NCI-H446 treated with DMSO at 0.1 percent for 48 hours (cell line): ENCODE results near the gene PTPRM.
"Not testable (repeated sequence)": the region's sequence is repeated elsewhere in the genome, so short reads cannot be mapped to it uniquely, and the experiment has no call there.

Source experiments
- DNase-seq: peaks from one replicate; lab custom pipeline; 2025; lab: John Stamatoyannopoulos, UW

Gene PTPRM

DNA sequence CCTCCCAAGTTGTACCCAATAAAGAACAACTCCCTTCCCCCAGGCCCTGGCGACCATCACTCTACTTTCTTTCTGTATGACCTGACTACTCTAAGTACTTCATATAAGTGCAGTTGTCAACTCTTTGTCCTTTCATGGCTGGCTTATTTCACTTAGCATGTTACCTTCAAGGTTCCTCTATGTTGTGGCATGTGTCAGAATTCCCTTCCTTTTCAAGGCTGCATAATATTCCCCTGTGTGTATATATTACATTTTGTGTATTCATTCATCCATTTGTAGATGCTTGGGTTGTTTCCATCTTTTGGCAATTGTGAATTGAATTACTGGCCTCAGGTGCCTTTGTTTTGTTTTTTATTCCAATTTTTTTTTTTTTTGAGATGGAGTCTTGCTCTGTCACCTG is 860.2 kb downstream of the PTPRM start:
- DNase-seq = no peak

DNA sequence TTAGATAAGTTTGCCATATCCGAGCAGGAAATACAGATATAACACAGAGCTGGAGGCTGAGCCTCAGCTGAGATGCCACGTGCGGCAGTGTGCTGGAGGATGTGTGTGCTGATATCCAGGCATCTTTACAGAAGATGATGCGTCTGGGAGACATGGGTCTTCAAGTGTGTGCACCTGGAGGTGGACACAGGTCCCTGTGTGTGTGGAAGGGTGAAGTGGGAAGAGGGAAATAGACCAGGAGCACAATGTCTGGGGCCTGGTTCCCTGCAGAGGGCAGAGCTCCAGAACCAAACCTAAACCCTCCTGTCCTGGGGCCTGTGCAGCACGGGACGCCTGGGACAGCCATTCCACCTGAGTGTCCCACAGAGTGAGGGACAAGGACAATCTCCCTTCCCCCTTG is 861.8 kb downstream of the PTPRM start:
- DNase-seq = no peak

DNA sequence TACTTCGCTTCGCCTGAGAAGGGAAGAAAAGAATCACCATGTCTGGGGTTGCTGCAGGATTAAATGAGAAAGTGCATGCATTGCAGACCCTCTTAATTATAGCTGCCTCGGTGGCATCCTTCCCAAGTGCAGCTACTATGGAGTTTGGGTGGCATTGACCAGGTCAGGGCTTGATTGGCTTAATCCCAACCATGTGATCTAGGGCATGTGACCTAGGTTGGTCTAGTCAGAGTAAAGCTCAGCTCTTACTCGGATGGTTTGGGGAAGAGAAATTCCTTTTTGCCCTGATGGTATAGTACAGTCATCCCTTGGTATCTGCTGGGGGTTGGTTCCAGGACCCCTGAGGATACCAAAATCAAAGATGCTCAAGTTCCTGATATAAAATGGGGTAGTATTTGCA is 863.9 kb downstream of the PTPRM start:
- DNase-seq = no peak

DNA sequence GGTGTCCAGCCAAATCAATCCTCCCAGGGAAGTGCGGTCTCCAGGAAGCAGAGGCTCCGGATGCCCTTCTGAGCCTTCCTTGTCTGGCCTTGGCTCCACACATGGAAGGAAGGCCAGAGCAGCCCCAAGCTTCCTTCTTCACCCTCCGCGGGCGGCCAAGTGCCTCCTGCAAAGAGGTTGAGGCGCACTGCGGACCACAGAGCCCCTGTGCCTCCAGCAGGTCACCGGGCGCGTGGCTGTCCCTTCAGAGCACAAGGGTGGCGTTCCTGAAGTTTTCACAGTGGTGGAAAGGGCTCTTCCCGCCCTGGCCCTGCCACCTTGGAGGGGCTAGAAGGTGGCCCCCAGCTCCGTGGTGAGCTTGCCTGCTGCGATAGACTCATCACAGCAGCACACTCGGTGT is 866.2 kb downstream of the PTPRM start:
- DNase-seq = no peak

DNA sequence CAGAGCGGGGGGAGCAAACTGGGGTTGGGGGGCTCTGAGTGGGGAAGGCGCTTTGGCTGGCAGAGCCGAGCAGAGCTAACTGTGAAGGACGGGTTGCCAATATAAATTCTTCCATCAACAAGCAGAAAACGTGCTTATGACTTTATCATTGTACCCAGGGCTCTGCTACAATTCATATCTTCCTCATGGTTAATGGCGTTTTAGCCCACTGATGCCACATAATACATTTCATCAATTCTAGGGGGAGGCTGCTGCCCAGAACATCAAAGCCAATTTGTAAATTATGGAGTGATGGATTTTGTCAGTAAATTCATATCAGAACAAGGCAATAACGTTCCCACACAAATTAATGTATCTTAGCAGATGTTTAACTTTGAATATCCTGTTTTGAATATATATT is 866.7 kb downstream of the PTPRM start:
- no peak for DNase-seq

DNA sequence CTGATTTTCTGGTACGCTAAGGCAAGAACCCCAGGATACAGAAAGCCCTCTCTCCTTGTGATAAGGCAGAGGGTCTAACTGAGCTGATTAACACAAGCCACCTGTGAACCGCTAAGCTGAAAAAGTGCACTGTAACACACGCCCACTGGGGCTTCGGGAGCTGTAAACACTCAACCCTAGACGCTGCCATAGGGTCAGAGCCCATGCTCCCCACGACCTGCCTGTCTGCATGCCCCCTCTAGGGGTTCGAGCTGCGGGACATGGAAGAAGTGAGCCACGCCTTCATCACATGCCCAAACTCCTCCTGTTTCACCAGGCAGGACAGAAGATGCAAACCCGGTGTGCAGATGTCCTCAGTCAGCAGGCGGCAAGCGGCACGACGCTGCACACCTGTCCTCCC is 868.3 kb downstream of the PTPRM start:
- no peak for DNase-seq

DNA sequence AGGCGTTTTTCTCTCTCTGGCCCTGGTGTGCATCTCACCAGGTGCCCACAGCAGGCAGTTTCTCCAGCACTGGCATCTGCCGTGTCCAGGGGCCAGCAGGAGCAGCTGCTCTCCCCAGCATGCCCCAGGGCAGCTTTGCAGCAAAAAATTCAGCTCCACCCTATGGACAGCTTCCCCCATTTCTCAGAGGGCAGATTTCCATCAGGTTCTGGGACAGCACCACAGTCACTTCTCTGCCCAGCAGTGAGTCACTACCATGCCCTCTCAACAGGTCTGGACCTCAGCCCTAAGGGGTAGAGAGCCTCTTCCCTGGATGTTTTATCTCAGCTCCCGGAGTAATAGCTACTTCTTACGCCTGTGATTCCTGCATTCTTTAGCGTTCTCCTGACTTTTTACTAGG is 871.9 kb downstream of the PTPRM start:
- DNase-seq = no peak

DNA sequence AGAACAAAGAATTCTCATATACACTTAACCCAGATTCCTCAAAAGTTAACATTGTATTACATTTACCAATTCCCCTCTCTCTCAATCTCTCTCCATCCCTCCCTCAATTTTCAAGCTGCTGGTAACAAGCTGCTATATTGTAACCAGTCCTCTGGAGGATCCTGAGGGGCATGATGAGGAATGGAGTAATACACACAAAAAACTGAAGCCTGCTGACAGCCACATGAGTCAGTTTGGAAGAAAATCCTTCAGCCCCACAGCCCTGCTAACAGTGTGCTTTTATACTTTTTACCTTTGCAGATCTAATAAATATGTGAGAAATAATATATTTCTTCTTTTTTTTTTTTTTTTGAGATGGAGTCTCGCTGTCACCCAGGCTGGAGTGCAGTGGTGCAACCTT is 876.4 kb downstream of the PTPRM start:
- DNase-seq = no peak

DNA sequence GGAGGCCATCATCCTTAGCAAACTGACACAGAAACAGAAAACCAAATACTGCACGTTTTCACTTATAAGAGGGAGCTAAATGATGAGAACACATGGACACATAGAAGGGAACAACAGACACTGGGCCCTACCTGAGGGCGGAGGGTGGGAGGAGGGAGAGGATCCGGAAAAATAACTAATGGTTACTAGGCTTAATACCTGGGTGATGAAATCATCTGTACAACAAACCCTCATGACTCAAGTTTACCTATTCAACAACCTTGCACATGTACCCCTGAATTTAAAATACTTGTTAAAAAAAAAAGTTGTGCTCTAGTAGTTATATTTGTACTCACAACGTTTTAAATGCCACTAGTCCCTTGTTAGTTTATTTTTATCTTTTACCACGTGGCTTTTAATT is 879.8 kb downstream of the PTPRM start:
- not testable (repeated sequence) for DNase-seq

DNA sequence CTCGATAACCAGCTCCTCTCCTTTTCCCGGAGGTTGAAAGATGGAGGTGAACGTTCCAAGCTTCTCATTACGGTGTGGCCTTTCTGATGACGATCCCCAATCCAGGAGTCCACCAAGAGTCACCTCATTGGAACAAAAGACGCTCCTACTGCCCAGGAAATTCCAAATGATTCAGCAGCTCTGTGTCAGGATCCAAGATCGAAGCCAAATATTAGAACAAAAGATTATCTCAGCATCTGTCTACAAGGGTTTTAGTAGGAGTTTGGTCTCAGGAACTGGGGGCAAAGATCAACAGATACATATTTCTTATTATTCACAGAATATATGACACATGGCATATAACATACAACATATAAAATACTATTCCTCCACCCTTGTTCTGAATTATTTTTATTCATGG is 881.0 kb downstream of the PTPRM start:
- DNase-seq = no peak

DNA sequence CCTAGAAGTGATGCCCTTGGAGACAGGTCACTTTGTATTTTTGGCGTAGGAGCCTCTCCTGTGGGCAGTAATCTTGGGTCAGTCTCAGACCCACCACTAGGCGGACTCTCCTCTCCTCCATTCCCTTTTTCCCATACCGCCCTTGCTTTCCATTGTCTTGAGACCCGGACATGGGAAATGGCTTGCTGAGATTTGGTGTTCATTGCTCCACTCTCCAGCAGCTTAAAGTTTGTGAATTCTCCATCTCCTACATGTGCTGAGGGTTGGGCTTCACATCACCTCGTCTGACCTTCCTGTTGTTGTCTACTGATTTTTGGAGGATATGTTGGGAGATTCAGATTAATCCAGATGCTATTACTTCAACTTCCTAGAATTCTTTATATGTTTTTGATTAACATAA is 882.9 kb downstream of the PTPRM start:
- DNase-seq = no peak

DNA sequence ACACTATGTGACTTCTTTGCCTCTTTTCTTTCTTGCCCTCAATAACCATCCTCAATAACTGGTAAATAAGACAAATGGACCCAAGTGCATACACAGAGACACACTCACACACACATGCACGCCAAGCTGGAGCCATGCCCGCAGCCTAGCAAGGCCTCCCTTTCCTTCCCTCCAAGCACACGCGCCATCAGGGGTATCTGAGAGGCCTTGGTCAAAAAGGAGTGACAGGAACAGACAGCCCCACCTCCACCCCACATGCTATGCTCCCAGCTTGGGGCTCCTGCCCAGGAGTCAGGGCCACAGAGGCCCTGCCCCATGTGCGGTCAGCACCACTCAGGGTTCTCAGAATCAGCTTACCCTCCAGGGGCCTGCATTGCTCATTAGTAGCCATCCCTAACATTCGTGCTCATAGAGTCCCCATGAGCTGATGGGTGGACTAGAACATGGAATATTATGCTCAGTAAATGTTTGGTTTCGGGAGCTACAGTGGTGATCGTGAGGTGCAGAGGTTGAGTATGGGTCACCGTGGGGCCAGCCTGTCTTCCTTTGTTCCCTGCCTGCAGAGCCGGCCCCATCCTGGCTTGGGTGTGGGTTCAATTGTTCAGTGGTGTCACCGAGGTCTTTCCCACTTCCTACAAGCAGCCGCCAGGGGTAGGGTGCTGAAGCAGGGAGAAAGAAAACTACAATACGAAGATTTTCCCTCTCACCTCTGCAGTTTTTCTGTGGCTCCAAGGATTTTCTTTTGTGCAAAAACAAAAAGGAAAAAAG is 884.0 kb downstream of the PTPRM start:
- DNase-seq = no peak

DNA sequence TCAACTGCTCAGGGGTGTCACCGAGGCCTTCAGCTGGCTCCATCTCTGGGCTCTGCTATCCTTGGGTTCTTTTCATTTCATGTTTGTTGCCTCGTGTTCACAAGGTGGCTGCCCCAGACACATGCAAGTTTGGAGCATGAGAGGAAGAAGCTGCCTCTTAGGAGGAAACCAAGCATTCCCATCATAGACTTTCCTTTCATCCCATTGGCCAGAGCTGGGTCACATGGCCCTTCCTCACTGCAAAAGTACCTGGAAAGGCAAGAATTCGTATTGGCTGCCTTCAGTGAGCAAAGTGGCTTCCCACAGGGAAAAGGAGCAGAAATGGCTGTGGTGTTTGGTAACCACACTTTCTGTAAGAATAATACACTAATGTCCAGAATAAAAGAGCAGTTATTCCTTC is 886.4 kb downstream of the PTPRM start:
- no peak for DNase-seq

DNA sequence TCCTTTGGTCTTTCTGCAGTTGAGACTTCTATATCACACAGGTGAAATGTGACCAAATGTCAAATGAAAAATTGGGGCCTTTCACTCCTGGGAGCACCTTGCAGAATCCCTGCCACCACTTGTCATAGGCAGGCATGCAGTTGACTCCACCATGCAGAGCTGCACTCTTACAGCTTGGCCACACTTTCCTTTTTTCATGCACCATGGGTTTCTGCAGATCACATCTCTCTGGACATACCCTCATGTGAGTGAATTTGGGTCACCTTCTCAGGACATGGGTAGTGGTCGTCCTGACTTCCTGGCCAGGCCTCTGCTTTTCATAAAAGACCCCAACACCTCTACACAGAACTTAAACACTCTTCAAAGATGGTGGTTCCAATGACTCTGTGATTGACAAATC is 887.0 kb downstream of the PTPRM start:
- no peak for DNase-seq

DNA sequence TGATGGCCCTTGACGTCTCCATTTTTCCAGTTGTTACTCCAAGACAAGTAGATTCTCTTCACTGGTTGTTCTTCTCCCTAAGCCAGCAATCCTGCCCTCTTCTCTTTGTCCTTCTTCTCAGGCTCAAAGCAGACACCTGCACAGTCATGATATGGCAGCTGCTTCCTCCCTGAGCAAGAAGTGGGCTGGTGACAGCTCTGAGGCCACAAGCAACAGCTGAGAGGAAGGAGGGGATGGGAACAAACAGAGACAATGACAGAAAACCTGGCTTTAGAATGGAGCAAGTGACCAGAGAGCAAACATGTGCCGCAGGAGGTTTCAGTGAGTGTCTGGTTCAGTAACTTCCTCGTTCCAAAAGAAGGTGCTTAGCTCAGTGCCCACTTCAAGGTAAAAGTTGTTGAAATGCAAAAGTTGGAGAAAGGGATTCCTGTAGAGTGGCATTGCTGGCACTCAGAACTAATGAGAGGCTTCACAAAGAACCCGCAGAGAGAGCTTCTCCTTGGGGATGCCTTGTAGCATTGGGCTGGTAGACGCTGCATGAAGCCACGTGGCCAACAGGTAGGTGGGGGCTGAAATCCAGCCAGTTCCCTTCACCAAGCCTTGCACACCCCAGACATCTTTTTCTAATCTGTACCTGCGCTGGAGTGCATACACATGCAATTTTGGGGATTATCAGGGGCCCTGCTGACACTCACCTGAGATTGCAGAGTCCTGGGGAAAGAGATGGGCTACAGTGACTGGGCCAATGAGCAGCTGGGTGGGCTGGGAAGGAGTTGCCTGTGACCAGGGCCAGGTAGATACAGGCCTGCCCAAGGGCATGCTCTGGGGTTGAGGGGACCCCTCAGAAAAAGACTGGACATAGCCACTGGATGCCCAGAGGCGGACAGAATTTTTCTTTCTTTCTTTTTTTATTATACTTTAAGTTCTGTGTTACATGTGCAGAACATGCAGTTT is 888.8 kb downstream of the PTPRM start:
- DNase-seq = no peak
